Activated B cell treated with CpG ODN at 0.5 μM for 24 hours (primary cell): ENCODE data around the gene GNB3. TPM values are rescaled to one million over a fixed set of nuclear protein-coding genes. Genes with fewer than 3 reads are reported as not detected.
"Not testable (repeated sequence)": the region's sequence is repeated elsewhere in the genome, so short reads cannot be mapped to it uniquely, and the experiment has no call there.

Source experiments
- ATAC-seq: fragments of 200-7000 bp; cut with Tn5 transposase; one replicate; pipeline ENCODE4 v1.10.0; 2021; ENCODE audit warnings: low read depth, mild to moderate bottlenecking, moderate library complexity
- CTCF ChIA-PET: fragments of 350-600 bp; sonication (Branson Sonifier 250); formaldehyde crosslinking; loops from one replicate; lab custom pipeline; 2021; ENCODE audit warnings: antibody characterized with exemption; lab: Charles Lee
- POLR2A ChIA-PET: fragments of 350-600 bp; sonication (Branson Sonifier 250); formaldehyde crosslinking; loops from one replicate; lab custom pipeline; 2021; ENCODE audit warnings: antibody characterized with exemption; lab: Charles Lee
- DNase-seq: peaks from one replicate; pipeline ENCODE4 v3.0.0; 2022
- H3K27ac Mint-ChIP-seq: one replicate; pipeline ENCODE4 v1.8.0; 2020; ENCODE audit warnings: mixed read lengths
- H3K27me3 Mint-ChIP-seq: one replicate; pipeline ENCODE4 v1.8.0; 2021; ENCODE audit warnings: mixed read lengths
- H3K36me3 Mint-ChIP-seq: one replicate; pipeline ENCODE4 v1.8.0; 2021; ENCODE audit warnings: low read depth, mixed read lengths
- H3K4me1 Mint-ChIP-seq: one replicate; pipeline ENCODE4 v1.8.0; 2021; ENCODE audit warnings: mixed read lengths
- H3K4me3 Mint-ChIP-seq: one replicate; pipeline ENCODE4 v1.8.0; 2020; ENCODE audit warnings: mild to moderate bottlenecking, mixed read lengths
- H3K9me3 Mint-ChIP-seq: one replicate; pipeline ENCODE4 v1.8.0; 2020; ENCODE audit warnings: mixed read lengths
- intact Hi-C: fragments of 100-400 bp; cut with micrococcal nuclease; formaldehyde crosslinking; loops from one replicate; pipeline ENCODE4 v1.15.1; 2024
- total RNA-seq: library from RNA; stranded (reverse); gene quantifications from 2 replicates; pipeline ENCODE4 v1.2.3, GENCODE V29; 2022
- TF ChIP-seq, protein P1 (sequence below): fragments of 200-600 bp; IDR thresholded peaks from one replicate; pipeline ENCODE4 v1.8.0; 2022; ENCODE audit warnings: antibody characterized with exemption, mild to moderate bottlenecking

Gene GNB3
- total RNA-seq, 1 donor from 2014 or later = 0.60 TPM

DNA sequence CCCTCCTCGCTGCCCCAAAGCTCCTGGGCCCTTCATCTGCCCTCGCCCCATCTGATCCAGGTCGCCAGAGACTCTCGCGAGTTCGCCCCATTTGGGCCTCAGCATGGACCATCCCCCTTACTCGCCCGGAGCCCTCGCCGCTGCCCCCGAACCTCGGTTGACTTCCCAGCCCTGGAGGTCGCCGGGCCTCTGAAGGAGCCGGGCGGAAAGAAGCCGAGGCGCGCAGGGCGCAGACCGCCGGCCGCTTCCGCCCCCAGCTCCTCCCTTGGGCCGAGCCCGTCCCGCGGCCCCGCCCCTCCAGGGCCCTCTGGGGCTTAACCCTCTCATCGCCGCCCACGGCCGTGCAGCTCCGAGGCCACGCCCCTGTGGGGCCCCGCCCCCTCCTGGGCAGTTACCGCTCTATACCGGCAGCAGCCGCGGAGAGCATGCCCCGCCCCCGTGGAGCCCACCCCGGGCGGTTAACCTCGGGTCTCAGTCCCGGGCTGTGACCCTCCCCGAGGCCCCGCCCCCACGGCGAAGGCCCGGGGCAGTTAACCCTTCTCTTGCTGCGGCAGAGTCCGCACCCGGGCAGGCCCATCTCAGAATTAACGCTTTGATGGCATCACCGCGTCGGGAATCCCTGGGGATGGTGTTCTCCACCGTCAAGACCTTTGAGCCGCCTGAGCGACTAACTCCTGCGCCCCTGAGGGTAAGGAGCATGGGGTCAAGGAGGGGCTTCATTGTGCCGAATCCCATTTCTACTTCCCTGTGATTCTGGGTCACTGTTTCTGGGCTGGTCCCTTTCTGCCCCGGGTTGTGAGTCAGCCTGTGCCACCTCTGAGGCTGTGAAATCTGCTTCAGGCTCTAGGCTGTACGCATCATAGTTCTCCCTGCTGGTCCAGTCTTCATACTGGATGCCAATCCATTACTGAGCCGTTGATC, 32.6 kb downstream of the GNB3 start, which contains the start of gene SPSB2:
Gene SPSB2 (minus strand): TSS at position 210 of the 921 bp plus-strand sequence. CDS start 402 bp downstream, outside the sequence.
- peaks cover 37% of the 10 kb centered on the region for H3K36me3 Mint-ChIP-seq
- peak; percentile 88 for ATAC-seq
- ChIA-PET CTCF (interaction anchor here (0.6 to 3.3 kb wide), 25 partner anchors 9 to 315 kb away, joined by 3 to 52 read pairs (median 5); partner anchors contain the start of genes C12orf57, C1RL, CDCA3 and LRRC23), POLR2A (interaction anchor here (0.5 to 11.1 kb wide), 37 partner anchors 8 to 381 kb away, joined by 3 to 190 read pairs (median 5); partner anchors contain the start of genes C12orf57, C1RL, CDCA3 and COPS7A)
- peak within 1 kb of the TSS; percentile 88 for H3K4me3 Mint-ChIP-seq
- TF ChIP-seq, protein P1, sequence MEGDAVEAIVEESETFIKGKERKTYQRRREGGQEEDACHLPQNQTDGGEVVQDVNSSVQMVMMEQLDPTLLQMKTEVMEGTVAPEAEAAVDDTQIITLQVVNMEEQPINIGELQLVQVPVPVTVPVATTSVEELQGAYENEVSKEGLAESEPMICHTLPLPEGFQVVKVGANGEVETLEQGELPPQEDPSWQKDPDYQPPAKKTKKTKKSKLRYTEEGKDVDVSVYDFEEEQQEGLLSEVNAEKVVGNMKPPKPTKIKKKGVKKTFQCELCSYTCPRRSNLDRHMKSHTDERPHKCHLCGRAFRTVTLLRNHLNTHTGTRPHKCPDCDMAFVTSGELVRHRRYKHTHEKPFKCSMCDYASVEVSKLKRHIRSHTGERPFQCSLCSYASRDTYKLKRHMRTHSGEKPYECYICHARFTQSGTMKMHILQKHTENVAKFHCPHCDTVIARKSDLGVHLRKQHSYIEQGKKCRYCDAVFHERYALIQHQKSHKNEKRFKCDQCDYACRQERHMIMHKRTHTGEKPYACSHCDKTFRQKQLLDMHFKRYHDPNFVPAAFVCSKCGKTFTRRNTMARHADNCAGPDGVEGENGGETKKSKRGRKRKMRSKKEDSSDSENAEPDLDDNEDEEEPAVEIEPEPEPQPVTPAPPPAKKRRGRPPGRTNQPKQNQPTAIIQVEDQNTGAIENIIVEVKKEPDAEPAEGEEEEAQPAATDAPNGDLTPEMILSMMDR = no peak
- intact Hi-C loops = loop anchor here (1.0 kb wide), 13 partner anchors 18 to 316 kb away; partner anchors contain the start of genes C1RL, CHD4, EMG1 and ENO2
- peak within 1 kb of the TSS; percentile 85 for H3K27ac Mint-ChIP-seq
- peak; percentile 100 for DNase-seq
- peaks cover 37% of the 10 kb centered on the region for H3K4me1 Mint-ChIP-seq
- no peaks in the 10 kb centered on the region for H3K9me3 Mint-ChIP-seq
- H3K27me3 Mint-ChIP-seq = no peaks in the 10 kb centered on the region

DNA sequence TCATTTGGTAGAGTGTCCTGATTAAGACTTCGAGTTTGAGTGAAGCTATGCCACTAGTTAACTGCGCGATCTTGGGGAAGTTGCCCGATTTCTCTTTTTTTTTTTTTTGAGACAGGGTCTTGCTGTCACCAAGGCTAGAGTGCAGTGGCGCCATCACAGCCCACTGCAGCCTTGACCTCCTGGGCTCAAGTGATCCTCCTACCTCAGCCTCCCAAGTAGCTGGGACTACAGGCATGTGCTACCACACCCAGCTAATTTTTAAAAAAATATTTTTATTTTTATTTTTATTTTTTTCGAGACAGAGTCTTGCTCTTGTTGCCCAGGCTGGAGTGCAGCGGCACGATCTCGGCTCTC, 33.3 kb downstream of the GNB3 start:
- ATAC-seq, H3K27me3 Mint-ChIP-seq, H3K9me3 Mint-ChIP-seq, DNase-seq, intact Hi-C loops: not testable (repeated sequence)
- H3K27ac Mint-ChIP-seq = peak overlapping the region; percentile 80
- peak overlapping the region; percentile 88 for H3K4me3 Mint-ChIP-seq
- POLR2A ChIA-PET = interaction anchor here (0.7 to 11.1 kb wide), 9 partner anchors 18 to 238 kb away, joined by 3 to 190 read pairs (median 23); partner anchors contain the start of genes C12orf57, CDCA3, COPS7A and LPAR5
- H3K4me1 Mint-ChIP-seq = peaks cover 30% of the 10 kb centered on the region
- CTCF ChIA-PET = interaction anchor here (1.1 to 3.3 kb wide), 4 partner anchors 22 to 120 kb away, joined by 3 to 22 read pairs (median 7); partner anchors contain the start of genes CDCA3 and USP5
- H3K36me3 Mint-ChIP-seq = peaks cover 37% of the 10 kb centered on the region

DNA sequence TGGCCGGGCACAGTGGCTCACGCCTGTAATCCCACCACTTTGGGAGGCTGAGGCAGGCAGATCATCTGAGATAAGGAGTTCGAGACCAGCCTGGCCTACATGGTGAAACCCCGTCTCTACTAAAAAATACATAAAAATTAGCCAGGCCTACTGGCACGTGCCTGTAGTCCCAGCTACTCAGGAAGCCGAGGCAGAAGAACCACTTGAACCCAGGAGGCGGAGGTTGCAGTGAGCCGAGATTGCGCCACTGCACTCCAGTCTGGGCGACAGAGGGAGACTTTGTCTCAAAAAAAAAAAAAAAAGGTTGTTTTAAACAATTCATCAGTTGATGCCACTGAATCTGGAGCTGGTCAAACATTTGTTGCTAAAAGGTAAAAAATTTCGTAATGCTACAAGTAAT, 39.1 kb downstream of the GNB3 start:
- H3K4me1 Mint-ChIP-seq, H3K27me3 Mint-ChIP-seq, CTCF ChIA-PET, H3K36me3 Mint-ChIP-seq, DNase-seq, ATAC-seq, H3K27ac Mint-ChIP-seq, intact Hi-C loops, H3K4me3 Mint-ChIP-seq, H3K9me3 Mint-ChIP-seq: not testable (repeated sequence)
- POLR2A ChIA-PET = interaction anchor here (0.6 to 0.8 kb wide), 2 partner anchors 82 to 252 kb away, joined by 3 to 5 read pairs; no protein-coding TSS in a partner anchor

DNA sequence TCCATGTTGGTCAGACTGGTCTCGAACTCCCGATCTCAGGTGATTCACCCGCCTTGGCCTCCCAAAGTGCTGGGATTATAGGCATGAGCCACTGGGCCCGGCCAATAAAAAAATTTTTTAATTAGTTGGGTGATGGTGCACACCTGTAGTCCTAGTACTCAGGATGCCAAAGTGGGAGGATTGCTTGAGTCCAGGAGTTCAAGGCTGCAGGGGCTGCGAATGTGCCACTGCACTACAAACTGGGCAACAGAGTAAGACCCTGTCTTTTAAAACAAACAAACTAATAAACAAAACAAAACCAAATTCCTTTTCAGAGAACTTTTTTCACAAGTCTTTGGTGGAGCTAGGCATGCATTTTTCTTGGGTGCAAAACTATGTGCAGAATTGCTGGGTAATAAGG, 42.5 kb downstream of the GNB3 start:
- TF ChIP-seq, protein P1 = no peak
- intact Hi-C loops = no loop called here
- no peak for DNase-seq
- H3K36me3 Mint-ChIP-seq = peaks cover 7% of the 10 kb centered on the region
- H3K27me3 Mint-ChIP-seq = no peaks in the 10 kb centered on the region
- no peak overlapping the region for H3K4me3 Mint-ChIP-seq
- ChIA-PET POLR2A (interaction anchor here (0.6 to 1.9 kb wide), 2 partner anchors 8 kb away, joined by 4 to 8 read pairs; no protein-coding TSS in a partner anchor), CTCF (interaction anchor here (2.0 kb wide), 1 partner anchor 11 kb away, joined by 7 read pairs; the partner anchor contains the start of gene SPSB2)
- no peak for ATAC-seq
- no peaks in the 10 kb centered on the region for H3K9me3 Mint-ChIP-seq
- H3K4me1 Mint-ChIP-seq = no peaks in the 10 kb centered on the region
- no peak overlapping the region for H3K27ac Mint-ChIP-seq

DNA sequence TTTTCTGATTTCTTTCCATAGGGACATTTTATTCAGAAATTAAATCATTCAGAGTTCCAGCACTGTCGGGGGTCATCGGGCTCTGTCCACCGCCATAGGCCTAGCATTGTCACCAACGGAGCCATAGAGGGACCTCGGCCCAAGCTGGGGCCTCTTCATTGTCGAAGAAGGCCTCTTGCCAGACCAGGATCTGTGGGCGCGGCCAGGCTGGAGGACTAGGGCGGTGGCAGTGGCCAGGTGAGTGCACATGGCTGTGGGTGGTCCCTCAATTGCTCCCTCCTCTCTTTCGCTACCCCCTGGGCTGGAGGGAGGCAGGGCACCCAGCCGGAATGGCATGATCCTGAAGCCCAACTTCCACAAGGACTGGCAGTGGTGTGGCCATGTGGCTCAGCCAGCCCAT, 43.0 kb downstream of the GNB3 start:
- TF ChIP-seq, protein P1 = no peak
- no peaks in the 10 kb centered on the region for H3K4me1 Mint-ChIP-seq
- no peaks in the 10 kb centered on the region for H3K9me3 Mint-ChIP-seq
- ChIA-PET CTCF (no interaction called here), POLR2A (no interaction called here)
- H3K4me3 Mint-ChIP-seq = no peak overlapping the region
- intact Hi-C loops = no loop called here
- ATAC-seq (no peak), DNase-seq (no peak)
- peaks cover 7% of the 10 kb centered on the region for H3K36me3 Mint-ChIP-seq
- H3K27me3 Mint-ChIP-seq = no peaks in the 10 kb centered on the region
- no peak overlapping the region for H3K27ac Mint-ChIP-seq
